MM.1S (cell line): ENCODE measurements around the gene CRIP3.

Experiments
- CTCF ChIP-seq: fragments of 300-600 bp; sonication (generic); IDR thresholded peaks from 2 replicates; pipeline ENCODE4 v1.5.1; 2016; ENCODE audit warnings: antibody characterized with exemption, low read length, mixed read lengths
- EZH2 ChIP-seq: fragments of 300-600 bp; sonication (generic); optimal IDR thresholded peaks from 2 replicates; pipeline ENCODE3; 2017; ENCODE audit warnings: low read depth, mild to moderate bottlenecking, antibody characterized with exemption, low read length, mixed read lengths

GRCh38 chr6:43292763-43293318 is 15.8 kb downstream of the CRIP3 start:
- TF ChIP-seq CTCF (no peak), EZH2 (no peak)
